ENCODE results near the gene CARHSP1.

DNA sequence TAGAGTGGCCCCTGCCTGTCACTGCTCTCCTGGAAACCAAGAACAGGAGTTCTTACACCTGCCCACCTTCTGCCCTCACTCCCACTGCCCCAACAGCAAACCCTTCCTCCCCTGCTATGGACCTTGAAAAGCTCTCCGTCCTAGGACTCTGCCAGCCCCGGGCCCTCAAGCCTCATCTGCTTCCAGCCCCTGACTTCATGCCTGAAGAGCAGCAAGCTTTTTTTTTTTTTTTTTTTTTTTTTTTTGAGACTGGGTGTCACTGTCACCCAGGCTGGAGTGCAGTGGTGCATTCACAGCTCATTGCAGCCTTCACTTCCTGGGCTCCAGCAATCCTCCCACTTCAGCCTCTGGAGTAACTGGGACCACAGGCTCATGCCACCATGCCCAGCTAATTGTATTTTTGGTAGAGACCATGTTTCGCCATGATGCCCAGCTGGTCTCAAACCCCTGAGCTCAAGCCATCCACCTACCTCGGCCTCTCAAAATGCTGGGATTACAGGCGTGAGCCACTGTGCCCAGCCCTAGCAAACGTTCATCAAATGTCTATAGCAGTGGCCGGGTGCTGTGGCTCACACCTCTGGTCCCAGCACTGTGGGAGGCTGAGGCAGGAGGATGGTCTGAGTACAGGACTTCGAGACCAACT lies 16.9 kb downstream of the CARHSP1 start:
- no peak for TF ChIP-seq POLR2A (IDR thresholded peaks at IDR 0.05)
- TF ChIP-seq CTCF (IDR thresholded peaks at IDR 0.05) = no peak

Data from prostate gland (tissue), 2 donors.